ENCODE results near the gene PPOX.

PPOX gene

DNA sequence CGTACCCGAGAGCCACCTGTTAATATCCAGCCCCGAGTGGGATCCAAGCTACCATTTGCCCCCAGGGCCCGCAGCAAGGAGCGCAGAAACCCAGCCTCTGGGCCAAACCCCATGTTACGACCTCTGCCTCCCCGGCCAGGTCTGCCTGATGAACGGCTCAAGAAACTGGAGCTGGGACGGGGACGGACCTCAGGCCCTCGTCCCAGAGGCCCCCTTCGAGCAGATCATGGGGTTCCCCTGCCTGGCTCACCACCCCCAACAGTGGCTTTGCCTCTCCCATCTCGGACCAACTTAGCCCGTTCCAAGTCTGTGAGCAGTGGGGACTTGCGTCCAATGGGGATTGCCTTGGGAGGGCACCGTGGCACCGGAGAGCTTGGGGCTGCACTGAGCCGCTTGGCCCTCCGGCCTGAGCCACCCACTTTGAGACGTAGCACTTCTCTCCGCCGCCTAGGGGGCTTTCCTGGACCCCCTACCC lies 5.5 kb upstream of the PPOX start:
- no peak overlapping the region for H2BK120ac ChIP-seq (ENCODE audit: insufficient read depth, low read length, poor library complexity)
- H3K14ac ChIP-seq (ENCODE audit: low read length), result no peak overlapping the region
- no peak overlapping the region for H2AK5ac ChIP-seq (ENCODE audit: low read length)
- H3K36me3 ChIP-seq (ENCODE audit: control insufficient read depth in 1 of 2, insufficient read depth in 2 of 2, low read length in 2 of 2), result peaks cover 28 to 57% of the 10 kb centered on the region in 2 experiments
- no CpG with 5 or more reads among the region's 22 CpGs for WGBS (ENCODE audit: extremely low coverage, insufficient coverage, insufficient read length)
- no peak overlapping the region for H3K18ac ChIP-seq (ENCODE audit: low read length)
- peak overlapping the region; percentile 0 for H3K9ac ChIP-seq (ENCODE audit: low read length)
- no peak overlapping the region for H3K27ac ChIP-seq (ENCODE audit: low read depth, low read length)
- H2AFZ ChIP-seq (ENCODE audit: insufficient read depth, low read length, poor library complexity), result no peak overlapping the region
- peak overlapping the region; percentile 46 for H4K12ac ChIP-seq (ENCODE audit: low read depth, low read length)
- H3K4me2 ChIP-seq (ENCODE audit: low read length), result no peak overlapping the region
- peaks cover 7% of the 10 kb centered on the region for H3K79me1 ChIP-seq (ENCODE audit: low read length)
- H3K23ac ChIP-seq (ENCODE audit: low read length), result no peak overlapping the region
- no peak overlapping the region for H4K91ac ChIP-seq (ENCODE audit: low read depth, low read length)
- peaks cover 8% of the 10 kb centered on the region for H3K79me2 ChIP-seq (ENCODE audit: control insufficient read depth, insufficient read depth, low read length, poor library complexity)
- no peak overlapping the region for H2BK12ac ChIP-seq (ENCODE audit: low read length)
- H3K4ac ChIP-seq (ENCODE audit: low read depth, low read length), result no peak overlapping the region
- no peak overlapping the region for H2BK5ac ChIP-seq (ENCODE audit: low read depth, low read length, poor library complexity)
- H3K4me3 ChIP-seq (ENCODE audit: low read depth, low read length), result no peak overlapping the region
- H3K9me3 ChIP-seq (ENCODE audit: insufficient read depth, low read depth, low read length), result peaks cover 2% of the 10 kb centered on the region
- H3K4me1 ChIP-seq (ENCODE audit: control insufficient read depth in 1 of 2, insufficient read depth in 2 of 2, low read length in 2 of 2), result peaks cover 11 to 14% of the 10 kb centered on the region in 2 experiments
- H3K27me3 ChIP-seq (ENCODE audit: insufficient read depth, low read length), result no peaks in the 10 kb centered on the region
- H4K8ac ChIP-seq (ENCODE audit: low read depth, low read length), result no peak overlapping the region
- no peak for DNase-seq

DNA sequence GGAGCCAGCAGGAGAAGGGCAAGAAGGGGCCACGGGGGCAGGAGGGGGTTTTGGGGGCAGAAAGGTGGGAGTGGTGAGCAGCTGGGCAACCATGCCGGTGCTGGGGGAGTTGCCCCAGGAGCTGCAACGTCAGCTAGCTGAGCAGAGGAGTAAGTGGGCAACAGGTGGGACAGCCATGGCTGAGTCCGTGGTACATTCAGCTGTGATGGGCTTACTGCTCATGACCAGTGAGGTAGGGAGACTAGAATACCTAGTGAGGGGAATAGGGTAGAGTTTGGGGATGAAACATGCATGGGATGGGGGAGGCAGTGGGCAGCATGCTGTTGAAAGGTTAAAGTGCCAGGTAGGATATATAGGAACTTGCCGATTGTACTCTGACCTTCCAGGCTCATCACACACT lies 4.6 kb upstream of the PPOX start:
- Histone ChIP-seq H3K27me3 (ENCODE audit: insufficient read depth, low read length) (no peaks in the 10 kb centered on the region), H3K18ac (ENCODE audit: low read length) (no peak overlapping the region), H3K4me3 (ENCODE audit: low read depth, low read length) (no peak overlapping the region), H3K79me2 (ENCODE audit: control insufficient read depth, insufficient read depth, low read length, poor library complexity) (peaks cover 8% of the 10 kb centered on the region), H3K4ac (ENCODE audit: low read depth, low read length) (no peak overlapping the region), H3K14ac (ENCODE audit: low read length) (no peak overlapping the region), H2AK5ac (ENCODE audit: low read length) (no peak overlapping the region), H3K4me2 (ENCODE audit: low read length) (no peak overlapping the region), H2BK5ac (ENCODE audit: low read depth, low read length, poor library complexity) (no peak overlapping the region), H2BK120ac (ENCODE audit: insufficient read depth, low read length, poor library complexity) (no peak overlapping the region), H3K9ac (ENCODE audit: low read length) (no peak overlapping the region), H4K12ac (ENCODE audit: low read depth, low read length) (no peak overlapping the region), H2BK12ac (ENCODE audit: low read length) (no peak overlapping the region), H3K27ac (ENCODE audit: low read depth, low read length) (no peak overlapping the region), H4K91ac (ENCODE audit: low read depth, low read length) (no peak overlapping the region), H4K8ac (ENCODE audit: low read depth, low read length) (no peak overlapping the region), H3K36me3 (ENCODE audit: control insufficient read depth in 1 of 2, insufficient read depth in 2 of 2, low read length in 2 of 2) (peaks cover 28 to 57% of the 10 kb centered on the region in 2 experiments), H3K79me1 (ENCODE audit: low read length) (peaks cover 7% of the 10 kb centered on the region), H2AFZ (ENCODE audit: insufficient read depth, low read length, poor library complexity) (no peak overlapping the region), H3K23ac (ENCODE audit: low read length) (no peak overlapping the region), H3K9me3 (ENCODE audit: insufficient read depth, low read depth, low read length) (peaks cover 2% of the 10 kb centered on the region), H3K4me1 (ENCODE audit: control insufficient read depth in 1 of 2, insufficient read depth in 2 of 2, low read length in 2 of 2) (peaks cover 11 to 14% of the 10 kb centered on the region in 2 experiments)
- DNase-seq, result no peak
- WGBS (ENCODE audit: extremely low coverage, insufficient coverage, insufficient read length), result no CpG with 5 or more reads among the region's 5 CpGs

DNA sequence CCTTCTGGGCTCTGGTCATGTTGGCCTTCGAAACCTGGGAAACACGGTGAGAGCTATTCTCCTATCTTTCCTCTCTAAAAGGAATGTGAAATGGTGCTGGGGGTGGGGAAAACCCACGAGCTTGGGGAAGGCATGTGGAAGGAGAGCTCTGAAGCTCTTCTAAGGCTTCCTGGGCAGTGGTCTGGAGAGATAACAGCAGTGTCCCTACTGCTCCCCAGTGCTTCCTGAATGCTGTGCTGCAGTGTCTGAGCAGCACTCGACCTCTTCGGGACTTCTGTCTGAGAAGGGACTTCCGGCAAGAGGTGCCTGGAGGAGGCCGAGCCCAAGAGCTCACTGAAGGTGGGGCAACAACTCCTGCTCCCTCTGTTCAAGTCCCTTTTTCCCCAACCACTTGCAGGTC lies 4.2 kb upstream of the PPOX start:
- H2AFZ ChIP-seq (ENCODE audit: insufficient read depth, low read length, poor library complexity), result no peak overlapping the region
- H3K4me2 ChIP-seq (ENCODE audit: low read length), result no peak overlapping the region
- WGBS (ENCODE audit: extremely low coverage, insufficient coverage, insufficient read length), result no CpG with 5 or more reads among the region's 7 CpGs
- no peak overlapping the region for H2BK5ac ChIP-seq (ENCODE audit: low read depth, low read length, poor library complexity)
- H4K8ac ChIP-seq (ENCODE audit: low read depth, low read length), result no peak overlapping the region
- H4K12ac ChIP-seq (ENCODE audit: low read depth, low read length), result no peak overlapping the region
- no peak overlapping the region for H3K27ac ChIP-seq (ENCODE audit: low read depth, low read length)
- H3K23ac ChIP-seq (ENCODE audit: low read length), result no peak overlapping the region
- H3K4ac ChIP-seq (ENCODE audit: low read depth, low read length), result no peak overlapping the region
- H3K4me3 ChIP-seq (ENCODE audit: low read depth, low read length), result no peak overlapping the region
- H3K36me3 ChIP-seq (ENCODE audit: control insufficient read depth in 1 of 2, insufficient read depth in 2 of 2, low read length in 2 of 2), result peaks cover 25 to 54% of the 10 kb centered on the region in 2 experiments
- H3K27me3 ChIP-seq (ENCODE audit: insufficient read depth, low read length), result no peaks in the 10 kb centered on the region
- no peak overlapping the region for H3K14ac ChIP-seq (ENCODE audit: low read length)
- peaks cover 8% of the 10 kb centered on the region for H3K79me2 ChIP-seq (ENCODE audit: control insufficient read depth, insufficient read depth, low read length, poor library complexity)
- H3K9me3 ChIP-seq (ENCODE audit: insufficient read depth, low read depth, low read length), result peaks cover 2% of the 10 kb centered on the region
- peaks cover 7% of the 10 kb centered on the region for H3K79me1 ChIP-seq (ENCODE audit: low read length)
- H3K9ac ChIP-seq (ENCODE audit: low read length), result no peak overlapping the region
- H3K18ac ChIP-seq (ENCODE audit: low read length), result no peak overlapping the region
- H2AK5ac ChIP-seq (ENCODE audit: low read length), result no peak overlapping the region
- DNase-seq, result no peak
- H3K4me1 ChIP-seq (ENCODE audit: control insufficient read depth in 1 of 2, insufficient read depth in 2 of 2, low read length in 2 of 2), result peaks cover 14 to 16% of the 10 kb centered on the region in 2 experiments
- no peak overlapping the region for H2BK120ac ChIP-seq (ENCODE audit: insufficient read depth, low read length, poor library complexity)
- H4K91ac ChIP-seq (ENCODE audit: low read depth, low read length), result no peak overlapping the region
- H2BK12ac ChIP-seq (ENCODE audit: low read length), result no peak overlapping the region

DNA sequence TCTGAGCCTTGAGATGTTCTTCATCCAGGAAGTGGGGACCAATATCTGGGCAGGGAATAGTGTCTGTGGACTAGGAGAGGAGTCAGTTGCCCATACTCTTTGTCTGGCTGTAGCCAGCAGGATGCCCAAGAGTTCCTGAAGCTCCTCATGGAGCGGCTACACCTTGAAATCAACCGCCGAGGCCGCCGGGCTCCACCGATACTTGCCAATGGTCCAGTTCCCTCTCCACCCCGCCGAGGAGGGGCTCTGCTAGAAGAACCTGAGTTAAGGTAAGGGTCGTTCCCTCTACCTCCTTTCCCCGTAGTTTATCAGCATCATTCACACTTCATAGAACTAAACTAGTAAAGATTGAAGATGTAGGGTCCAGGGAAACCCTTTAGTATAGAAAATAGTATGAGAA lies 3.4 kb upstream of the PPOX start:
- no peak overlapping the region for H4K91ac ChIP-seq (ENCODE audit: low read depth, low read length)
- no peak overlapping the region for H2BK12ac ChIP-seq (ENCODE audit: low read length)
- H2BK120ac ChIP-seq (ENCODE audit: insufficient read depth, low read length, poor library complexity), result no peak overlapping the region
- H3K4me2 ChIP-seq (ENCODE audit: low read length), result no peak overlapping the region
- no peak overlapping the region for H4K12ac ChIP-seq (ENCODE audit: low read depth, low read length)
- no peak overlapping the region for H3K4ac ChIP-seq (ENCODE audit: low read depth, low read length)
- H3K9ac ChIP-seq (ENCODE audit: low read length), result no peak overlapping the region
- H3K79me1 ChIP-seq (ENCODE audit: low read length), result peaks cover 7% of the 10 kb centered on the region
- H3K14ac ChIP-seq (ENCODE audit: low read length), result no peak overlapping the region
- H3K27ac ChIP-seq (ENCODE audit: low read depth, low read length), result no peak overlapping the region
- H3K9me3 ChIP-seq (ENCODE audit: insufficient read depth, low read depth, low read length), result peaks cover 2% of the 10 kb centered on the region
- peaks cover 17 to 19% of the 10 kb centered on the region in 2 experiments for H3K4me1 ChIP-seq (ENCODE audit: control insufficient read depth in 1 of 2, insufficient read depth in 2 of 2, low read length in 2 of 2)
- peaks cover 8% of the 10 kb centered on the region for H3K79me2 ChIP-seq (ENCODE audit: control insufficient read depth, insufficient read depth, low read length, poor library complexity)
- peaks cover 25 to 50% of the 10 kb centered on the region in 2 experiments for H3K36me3 ChIP-seq (ENCODE audit: control insufficient read depth in 1 of 2, insufficient read depth in 2 of 2, low read length in 2 of 2)
- no peak overlapping the region for H3K23ac ChIP-seq (ENCODE audit: low read length)
- no peak overlapping the region for H3K4me3 ChIP-seq (ENCODE audit: low read depth, low read length)
- no CpG with 5 or more reads among the region's 10 CpGs for WGBS (ENCODE audit: extremely low coverage, insufficient coverage, insufficient read length)
- no peak overlapping the region for H2AK5ac ChIP-seq (ENCODE audit: low read length)
- no peak overlapping the region for H4K8ac ChIP-seq (ENCODE audit: low read depth, low read length)
- no peaks in the 10 kb centered on the region for H3K27me3 ChIP-seq (ENCODE audit: insufficient read depth, low read length)
- H2AFZ ChIP-seq (ENCODE audit: insufficient read depth, low read length, poor library complexity), result no peak overlapping the region
- no peak overlapping the region for H2BK5ac ChIP-seq (ENCODE audit: low read depth, low read length, poor library complexity)
- no peak for DNase-seq
- no peak overlapping the region for H3K18ac ChIP-seq (ENCODE audit: low read length)

Data from trophoblast cell (in vitro differentiated cells and primary cell).